HG03025 (cell line): ENCODE measurements around the gene IGHMBP2.
"Not testable (repeated sequence)": the region's sequence is repeated elsewhere in the genome, so short reads cannot be mapped to it uniquely, and the experiment has no call there.

Source experiments
- ATAC-seq: cut with Tn5 transposase; IDR thresholded peaks from one replicate; pipeline ENCODE4 v1.9.1; 2021; ENCODE audit warnings: mild to moderate bottlenecking, moderate library complexity; ENCODE audit not compliant: unreplicated experiment, low FRiP score

Gene IGHMBP2

DNA sequence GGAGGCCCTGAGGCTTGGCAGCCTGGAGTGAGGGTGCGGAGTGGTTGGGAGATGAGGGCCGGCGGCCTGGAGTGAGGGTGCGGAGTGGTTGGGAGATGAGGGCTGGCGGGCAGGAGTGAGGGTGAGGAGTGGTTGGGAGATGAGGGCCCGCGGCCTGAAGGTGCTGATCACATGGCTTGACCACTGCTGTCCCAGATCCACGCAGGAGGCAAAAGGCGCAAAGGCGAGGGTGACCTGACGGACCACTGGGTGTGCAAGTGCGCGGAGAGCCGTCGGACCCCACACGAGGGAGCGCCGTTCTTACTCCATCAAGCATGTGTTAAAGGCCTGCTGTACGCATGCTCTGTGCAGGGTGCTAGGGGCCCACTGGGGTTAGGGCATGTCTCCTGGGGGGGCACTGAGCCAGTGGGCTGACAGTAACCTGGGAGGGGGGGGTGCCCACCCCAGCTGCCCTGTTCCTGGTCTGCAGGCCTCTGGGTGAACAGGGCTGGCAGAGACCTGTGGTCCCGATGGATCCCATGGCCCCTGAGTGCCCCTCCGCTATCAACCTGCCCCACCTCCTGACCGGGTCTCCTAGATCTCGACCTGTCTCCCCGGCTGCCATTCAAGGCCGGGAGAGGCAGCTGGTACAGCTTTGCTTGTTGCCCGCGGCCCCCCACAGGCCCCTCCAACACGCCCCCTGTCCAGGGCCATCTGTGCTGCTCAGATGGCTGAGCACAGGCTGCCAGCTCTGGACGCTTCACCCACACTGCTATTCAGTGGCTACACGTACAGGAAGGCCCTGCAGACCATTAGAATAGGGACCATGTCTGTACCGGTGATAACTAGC lies 56.0 kb downstream of the IGHMBP2 start:
- no peak for ATAC-seq

DNA sequence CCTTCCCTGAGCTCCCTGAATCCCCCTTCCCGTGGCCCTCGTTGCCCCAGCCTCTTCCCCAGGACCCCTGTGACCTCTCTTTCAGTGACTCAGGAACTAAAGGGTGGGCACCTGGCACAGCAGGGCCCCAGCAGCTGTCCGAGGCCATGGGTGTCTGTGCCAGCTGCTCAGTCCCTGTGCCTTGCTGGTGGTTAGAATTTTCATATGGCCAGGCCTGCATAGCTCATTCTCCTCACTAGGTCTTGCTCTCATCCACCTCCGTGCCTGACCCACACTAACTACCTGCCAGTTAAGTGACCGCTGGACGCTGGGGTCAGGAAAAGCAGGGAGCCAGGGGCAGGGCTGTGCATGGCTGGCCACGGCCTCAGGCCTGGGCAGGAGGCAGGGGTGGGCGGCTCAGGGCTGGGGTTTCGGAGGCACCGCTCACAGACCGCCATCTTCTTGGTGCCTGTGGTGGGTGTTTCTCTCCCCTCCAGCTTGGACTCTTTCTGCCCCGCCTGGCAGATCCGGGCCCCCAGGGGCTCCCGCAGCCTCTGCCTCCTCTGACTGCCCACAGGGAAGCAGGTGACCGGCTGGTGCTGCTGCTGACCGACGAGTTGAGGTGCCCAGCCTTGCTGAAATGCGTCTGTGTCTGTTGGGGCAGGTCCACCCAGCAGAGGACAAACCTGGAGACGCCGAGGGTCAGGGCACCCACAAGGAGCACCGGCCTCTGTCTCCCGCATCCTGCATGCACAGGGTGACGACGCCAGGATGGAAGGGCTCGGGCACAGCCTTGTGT lies 56.8 kb downstream of the IGHMBP2 start:
- ATAC-seq = no peak

DNA sequence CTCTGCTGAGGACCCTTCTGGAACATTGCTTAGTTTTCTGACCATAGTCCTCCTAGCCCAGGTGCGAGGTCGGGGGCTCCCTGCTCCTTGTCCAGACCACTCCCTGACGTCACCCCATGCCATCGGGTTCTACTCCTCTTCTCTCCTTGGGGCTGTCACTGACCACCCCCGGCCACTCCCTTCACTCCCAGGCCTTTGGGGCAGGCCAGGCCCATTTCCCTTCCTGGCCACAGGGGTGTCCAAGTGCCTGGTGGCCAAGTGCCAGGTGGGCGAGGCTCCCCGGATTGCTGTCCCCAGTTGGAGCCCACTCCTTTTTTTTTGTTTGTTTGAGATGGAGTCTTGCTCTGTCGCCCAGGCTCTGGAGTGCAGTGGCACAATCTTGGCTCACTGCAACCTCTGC lies 57.6 kb downstream of the IGHMBP2 start:
- no peak for ATAC-seq

DNA sequence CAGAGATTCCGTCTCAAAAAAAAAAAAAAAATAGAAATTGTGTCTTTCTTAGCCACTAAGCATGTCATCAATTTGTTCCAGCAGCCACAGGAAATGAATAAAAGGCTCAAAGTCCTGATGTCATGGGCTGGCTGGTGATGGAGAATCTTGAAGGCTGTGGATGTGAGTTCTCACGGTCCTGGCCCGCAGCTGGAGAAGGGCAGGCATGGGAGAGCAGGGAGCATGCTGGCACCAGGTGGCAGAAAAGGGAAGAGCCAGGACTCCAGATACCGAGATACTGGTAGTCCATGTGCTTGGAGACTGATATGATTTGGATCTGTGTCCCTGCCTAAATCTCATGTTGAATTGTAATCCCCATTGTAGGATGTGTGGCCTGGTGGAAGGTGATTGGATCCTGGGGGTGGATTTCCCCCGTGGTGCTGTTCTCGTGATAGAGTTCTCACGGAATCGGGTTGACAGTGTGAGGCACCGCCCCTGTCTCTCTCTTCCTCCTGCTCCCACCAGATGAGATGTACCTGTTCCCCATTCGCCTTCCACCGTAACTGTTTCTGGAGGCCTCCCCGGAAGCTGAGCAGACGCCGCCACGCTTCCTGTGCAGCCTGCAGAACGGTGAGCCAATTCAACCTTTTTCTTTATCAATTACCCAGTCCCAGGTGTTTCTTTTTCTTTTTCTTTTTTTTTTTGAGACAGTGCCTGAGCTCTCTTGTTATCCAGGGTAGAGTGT lies 59.0 kb downstream of the IGHMBP2 start:
- ATAC-seq = no peak

DNA sequence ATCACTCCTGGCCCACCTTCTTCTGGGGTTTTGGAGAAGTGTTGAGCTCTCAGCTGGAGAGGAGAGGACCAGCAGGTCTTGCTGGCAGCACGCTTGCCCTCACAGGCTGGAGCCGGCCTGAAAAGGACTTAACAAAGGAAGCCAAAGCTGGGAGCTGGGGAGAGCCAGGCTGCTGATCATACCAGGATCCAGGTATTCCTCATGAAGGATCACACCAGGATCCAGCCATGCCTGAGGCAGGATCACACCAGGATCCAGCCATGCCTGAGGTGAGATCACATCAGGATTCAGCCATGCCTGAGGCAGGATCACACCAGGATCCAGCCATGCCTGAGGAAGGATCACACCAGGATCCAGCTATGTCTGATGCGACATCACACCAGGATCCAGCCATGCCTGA lies 60.1 kb downstream of the IGHMBP2 start:
- no peak for ATAC-seq

DNA sequence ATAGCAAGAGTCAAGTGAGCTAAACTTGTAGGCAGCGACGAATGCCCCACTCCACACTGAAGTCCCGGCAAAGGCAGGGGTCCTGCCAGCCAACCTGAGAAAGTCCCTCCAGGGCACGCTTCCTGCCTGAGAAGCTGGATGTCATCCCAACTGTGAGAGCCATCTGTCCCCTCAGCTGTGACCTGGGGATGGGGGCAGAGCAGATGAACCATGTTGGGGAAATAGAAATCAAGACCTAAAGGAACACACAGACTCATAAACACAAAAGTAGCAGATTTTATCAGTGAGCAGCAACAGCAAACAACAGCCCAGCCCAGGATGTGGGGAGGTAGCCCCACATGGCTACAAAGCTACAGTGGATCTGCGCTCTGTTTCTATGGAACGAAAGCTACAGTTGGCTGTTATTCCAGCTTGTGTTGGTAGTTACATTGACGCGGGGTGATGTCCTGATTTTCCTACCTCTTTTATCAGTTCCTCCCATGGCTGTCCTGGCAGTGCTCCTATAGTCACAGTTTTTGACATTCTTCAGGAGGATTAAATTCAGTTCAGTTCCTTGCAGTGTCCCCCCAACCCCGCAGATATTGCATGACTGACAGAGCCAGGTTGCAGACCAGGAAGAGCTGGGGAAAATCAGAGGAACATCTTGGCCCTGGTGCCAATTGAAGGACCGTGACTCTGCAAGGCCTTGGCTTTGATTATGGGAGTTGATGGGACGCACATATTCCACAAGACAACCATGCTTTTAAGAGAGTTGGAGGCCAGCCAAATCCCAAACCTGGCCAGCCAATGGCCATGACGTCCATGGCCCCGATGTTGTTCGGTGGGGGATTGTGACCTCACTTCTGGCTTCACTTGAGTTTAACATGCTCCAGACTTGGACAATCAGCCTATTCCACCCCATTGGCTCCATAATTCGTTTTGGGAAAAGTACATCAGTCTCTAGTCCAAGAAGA lies 62.5 kb downstream of the IGHMBP2 start:
- no peak for ATAC-seq

DNA sequence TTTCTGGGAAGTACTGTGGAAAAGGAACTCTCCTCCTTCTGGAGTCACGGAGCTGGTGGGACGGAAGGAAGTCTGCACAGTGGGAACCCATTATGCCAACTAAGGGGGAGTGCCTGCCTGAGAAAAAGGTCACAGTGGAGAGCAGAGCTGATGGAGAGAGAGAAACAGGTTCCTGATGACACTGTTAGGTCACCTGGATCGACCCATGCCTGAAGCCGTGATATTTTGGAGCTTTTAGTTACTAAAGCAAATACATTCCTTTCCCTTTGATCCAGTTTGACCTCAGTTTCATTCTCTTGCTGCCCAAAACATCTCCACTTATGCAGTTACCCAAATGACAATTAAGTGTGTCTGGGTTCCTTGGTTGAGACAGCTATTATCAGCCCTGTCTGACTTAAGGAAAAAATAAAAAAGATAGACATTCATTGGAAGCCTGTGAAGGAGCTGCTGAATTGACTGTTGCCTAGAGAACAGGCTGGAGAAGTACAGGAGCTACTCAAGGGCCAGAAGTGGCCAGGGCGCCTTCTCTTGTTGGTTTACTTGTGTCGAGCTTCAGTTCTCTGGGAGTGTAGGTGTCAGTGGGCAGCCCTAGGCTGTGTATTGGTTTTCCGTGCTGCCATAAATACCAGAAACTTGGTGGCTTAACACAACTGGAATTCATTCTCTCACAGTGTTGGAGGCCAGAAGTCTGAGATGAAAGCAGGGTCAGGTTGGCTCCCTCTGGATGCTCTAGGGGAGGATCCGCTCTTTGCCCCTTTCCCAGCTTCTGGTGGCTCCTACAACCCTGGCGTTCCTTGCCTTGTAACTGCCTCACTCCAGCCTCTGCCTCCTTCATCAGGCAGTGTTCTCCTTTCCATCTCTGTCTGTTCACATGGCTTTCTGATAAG lies 63.4 kb downstream of the IGHMBP2 start:
- no peak for ATAC-seq

DNA sequence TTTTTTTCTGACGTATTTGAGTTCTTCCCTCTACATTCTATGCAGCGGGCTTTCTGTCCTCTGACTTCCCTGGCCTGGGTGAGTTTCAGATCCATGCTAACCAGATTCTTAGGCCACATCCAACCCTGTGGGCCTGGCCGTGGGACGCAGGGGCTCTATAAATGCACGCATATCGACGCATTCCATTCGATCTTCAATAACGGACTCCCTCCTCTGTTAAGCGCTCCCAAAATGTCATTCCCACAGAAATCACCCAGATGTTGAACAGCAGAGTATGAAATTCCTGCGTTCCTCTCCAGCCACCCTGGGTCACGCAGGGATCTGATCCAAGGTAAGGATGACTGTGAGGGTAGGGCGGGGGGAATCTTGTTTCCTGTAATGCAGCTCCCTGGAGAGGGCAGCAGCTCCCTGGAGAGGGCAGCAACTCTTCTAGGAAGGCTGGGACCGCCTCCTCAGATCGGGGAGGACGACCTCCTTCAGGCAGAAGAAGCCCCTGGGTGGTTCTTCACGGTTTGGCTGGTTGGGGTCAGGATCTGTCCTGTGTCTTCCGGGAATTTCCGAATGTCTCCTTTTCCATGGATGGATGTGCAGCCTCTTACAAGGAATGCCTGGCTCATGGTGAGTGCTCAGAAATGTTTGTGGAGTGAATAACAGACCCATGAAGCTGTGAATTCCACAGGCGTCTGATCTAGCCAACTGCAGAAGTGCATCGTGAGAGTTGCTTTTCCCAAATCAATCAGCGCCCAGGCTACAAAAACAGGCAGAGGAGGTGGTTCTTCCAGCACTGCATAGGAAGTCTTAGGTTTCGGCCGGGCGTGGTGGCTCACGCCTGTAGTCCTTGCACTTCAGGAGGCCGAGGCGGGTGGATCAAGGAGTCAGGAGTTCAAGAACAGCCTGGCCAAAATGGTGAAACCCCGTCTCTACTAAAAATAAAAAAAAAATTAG lies 64.9 kb downstream of the IGHMBP2 start:
- ATAC-seq = no peak

DNA sequence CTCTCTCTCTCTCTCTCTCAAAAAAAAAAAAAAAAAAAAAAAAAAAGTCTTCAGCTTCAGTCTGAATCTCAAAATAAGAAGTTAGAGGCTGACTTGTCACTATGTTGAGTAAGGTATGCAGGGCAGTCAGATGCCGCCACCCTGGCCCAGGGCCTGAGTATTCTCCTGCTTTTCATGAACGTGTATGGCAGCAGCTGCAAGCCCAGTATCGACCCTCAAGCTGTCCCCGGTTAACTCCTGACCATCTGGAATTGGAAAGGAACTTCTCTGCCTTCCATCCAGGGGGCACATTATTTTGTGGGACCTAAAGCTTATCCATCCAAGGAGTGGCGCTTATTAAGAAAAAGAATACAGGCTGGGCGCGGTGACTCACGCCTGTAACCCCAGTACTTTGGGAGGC lies 65.7 kb downstream of the IGHMBP2 start:
- ATAC-seq = no peak

DNA sequence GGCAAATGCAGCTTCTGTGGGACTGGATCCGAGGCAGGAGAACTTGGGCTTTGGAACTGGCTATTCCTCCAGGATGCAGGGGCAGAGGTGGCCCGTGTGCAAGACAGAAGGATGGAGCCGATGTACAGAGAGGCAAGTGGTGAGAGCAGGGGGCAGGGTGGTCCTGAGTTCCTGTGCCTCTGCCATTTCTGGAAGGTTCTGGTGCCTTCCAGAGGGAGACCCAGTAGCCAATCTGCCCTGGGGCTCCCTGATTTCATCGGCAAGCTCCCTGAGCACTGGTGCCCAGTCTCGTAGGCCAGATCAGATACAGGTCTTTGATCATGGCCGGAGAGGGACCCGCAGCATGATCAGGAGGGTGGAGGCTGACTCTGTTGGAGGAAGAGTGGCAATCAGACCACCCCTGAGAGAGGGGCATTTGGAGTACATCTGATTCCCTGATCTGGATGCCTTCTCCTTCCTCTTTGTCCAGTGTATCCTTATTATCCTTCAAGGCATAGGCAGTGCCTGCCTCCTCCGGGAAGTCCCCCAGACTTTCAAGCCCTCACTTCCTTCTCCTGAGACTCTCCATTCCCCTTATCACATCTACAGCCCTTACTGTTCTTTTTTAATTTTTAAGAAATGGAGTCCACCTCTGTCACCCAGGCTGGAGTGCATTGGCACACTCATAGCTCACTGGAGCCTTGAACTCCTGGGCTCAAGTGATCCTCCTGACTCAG lies 67.4 kb downstream of the IGHMBP2 start:
- no peak for ATAC-seq

DNA sequence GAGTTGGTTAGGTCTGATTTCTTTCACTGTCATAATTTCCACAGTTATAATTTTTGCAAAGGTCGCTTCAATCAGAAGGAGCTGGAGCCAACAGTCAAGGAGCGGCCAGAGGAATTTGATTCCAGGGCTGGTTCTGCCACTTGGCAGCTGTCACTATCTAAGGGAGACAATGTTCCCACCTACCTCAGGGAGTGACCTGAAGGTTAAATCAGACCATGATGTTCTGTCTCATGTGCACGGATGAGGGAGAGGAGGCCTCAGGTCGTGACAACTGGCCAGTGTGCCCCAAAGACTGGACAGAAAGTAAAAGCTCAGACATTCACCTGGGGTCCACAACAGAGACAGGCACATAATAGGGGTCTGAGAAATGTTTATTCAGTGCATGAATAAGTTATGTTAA lies 69.5 kb downstream of the IGHMBP2 start:
- no peak for ATAC-seq

DNA sequence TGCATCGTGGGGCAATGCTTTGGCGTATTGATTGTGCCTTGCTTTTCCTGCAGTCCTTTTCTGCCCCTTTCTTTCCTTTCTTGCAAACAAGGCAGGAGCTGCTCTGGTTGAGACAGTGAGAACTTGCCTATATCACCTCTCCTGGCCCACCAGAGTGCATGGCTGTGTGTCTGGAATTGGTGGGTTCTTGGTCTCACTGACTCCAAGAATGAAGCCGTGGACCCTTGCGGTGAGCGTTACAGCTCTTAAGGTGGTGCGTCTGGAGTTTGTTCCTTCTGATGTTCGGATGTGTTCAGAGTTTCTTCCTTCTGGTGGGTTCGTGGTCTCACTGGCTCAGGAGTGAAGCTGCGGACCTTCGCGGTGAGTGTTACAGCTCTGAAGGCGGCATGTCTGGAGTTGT lies 70.0 kb downstream of the IGHMBP2 start:
- ATAC-seq = not testable (repeated sequence)

DNA sequence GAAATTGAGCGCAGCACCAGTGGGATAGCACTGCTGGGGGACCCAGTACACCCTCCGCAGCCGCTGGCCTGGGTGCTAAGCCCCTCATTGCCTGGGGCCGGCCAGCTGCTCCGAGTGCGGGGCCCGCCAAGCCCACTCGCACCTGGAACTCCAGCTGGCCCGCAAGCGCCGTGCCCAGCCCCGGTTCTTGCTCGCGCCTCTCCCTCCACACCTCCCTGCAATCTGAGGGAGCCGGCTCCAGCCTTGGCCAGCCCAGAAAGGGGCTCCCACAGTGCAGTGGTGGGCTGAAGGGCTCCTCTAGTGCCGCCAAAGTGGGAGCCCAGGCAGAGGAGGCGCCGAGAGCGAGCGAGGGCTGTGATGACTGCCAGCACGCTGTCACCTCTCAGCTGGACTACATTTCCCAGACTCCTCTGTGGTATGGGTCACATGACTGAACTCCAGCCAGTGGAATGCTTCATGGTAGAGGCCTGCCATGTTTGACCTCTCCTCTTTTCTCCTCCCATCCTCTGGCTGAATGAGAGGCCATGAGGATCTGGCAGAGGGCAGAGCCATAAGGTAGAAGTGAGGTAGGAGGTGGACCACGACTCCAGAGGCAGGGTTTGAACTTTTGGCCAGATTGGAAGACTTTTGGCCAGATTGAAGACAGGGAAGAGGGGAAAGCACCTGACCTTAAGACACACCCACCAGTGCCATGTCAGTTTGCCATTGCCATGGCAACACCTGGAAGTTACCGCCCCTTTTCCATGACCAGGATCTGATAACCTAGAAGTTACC lies 70.9 kb downstream of the IGHMBP2 start:
- ATAC-seq = no peak

DNA sequence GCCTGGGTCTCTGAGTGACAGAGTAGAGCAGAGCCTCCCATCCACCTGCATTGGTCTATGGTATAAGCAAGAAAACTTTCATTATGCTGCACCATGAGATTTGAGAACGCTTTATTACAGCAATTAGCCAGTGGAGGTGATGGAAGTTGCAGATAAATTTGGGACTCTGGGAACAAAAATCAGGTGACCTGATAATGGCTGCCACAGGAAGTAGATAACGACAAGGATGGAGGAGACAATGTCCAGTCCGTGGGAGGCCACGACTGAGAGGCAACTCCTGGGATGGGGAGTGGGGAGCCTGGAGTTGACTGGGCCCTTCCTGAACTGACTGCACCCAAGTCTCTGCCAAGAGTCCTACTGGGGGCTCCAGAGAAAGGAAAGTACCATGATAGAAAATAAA lies 72.4 kb downstream of the IGHMBP2 start:
- ATAC-seq = no peak

DNA sequence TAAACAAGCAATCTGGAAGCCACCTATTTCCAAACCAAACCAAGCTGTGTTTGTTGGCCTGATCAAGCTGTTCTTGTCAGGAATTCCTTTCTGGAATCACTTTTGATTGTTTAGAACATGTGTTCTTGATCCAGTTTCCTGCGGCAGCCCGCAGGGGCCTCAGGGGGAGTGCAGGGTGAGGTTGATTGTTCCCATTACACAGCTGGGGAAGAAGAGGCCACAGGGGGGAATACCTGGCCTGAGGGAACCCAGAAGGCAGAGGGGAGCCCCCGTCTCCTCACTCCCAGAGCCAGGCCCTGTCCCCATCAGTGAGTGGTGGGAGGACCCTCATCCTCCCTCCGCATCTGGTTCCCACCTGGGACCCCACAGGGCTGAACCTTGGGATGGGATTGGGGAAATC lies 72.9 kb downstream of the IGHMBP2 start:
- ATAC-seq = no peak

DNA sequence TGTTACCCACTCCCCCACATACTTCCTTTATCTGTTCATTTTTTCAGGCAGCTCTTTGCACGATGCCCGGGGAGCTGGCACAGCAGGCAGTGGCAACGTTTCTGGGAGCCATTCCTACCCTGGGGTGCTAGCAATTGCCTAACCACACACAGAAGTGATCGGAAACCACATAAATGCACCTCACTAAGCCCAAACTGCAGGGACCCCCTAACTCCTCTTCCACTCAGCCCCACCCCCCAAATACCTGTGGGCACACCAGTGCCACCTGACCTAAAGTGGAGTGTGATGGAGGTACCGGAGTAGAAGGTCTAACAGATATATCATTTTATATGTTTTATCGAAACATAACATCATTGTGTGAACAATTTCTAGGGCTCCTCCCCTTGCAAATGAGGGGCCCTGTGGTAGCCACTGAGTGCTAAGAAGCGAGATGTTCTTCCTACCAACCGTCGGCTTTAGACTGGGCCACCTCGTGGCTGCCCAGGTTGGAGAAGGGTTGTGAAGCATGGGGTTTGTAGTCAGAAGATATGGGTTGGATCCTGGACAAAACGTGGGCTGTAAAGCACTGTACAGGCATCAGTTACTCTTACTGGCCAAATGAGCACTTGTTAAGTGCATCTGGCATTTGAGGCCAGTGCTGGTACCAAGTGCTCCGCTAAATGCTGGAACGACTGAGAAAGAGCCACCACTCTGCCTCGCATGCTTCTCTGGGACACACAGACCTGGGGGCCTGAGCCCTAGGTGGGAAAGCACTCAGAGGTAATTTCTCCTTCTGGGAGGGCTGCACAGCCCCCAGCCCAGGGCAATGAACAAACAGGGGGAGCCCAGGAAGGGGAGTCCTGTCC lies 74.3 kb downstream of the IGHMBP2 start:
- ATAC-seq = no peak
